K562 (cell line): ENCODE results near the gene PPA1. TPM values are rescaled to one million over a fixed set of nuclear protein-coding genes. Genes with fewer than 3 reads are reported as not detected.

ENCODE experiments used
- ATAC-seq: fragments of 200-7000 bp; cut with Tn5 transposase; 3 replicates; pipeline ENCODE4 v1.9.1; 2020; ENCODE audit warnings: moderate library complexity
- BruUV-seq: library from RNA; stranded (reverse); fragments of 400-500 nt; replicated peaks from 2 replicates; lab custom pipeline; 2021; lab: Mats Ljungman, UMichigan
- CTCF ChIA-PET: fragments of 300-600 bp; formaldehyde crosslinking; extraction: SDS; loops from one replicate; lab custom pipeline; 2021; ENCODE audit warnings: low intra/inter-chr PET ratio; lab: Yijun Ruan, JAX
- POLR2A ChIA-PET: fragments of 300-600, 350-650 bp; sonication (Branson Sonifier 250); formaldehyde crosslinking; extraction: SDS; loops from one replicate; lab custom pipeline; 2021; ENCODE audit warnings: antibody characterized with exemption, inconsistent platforms; lab: Yijun Ruan, JAX
- DNase-seq, 4 experiments: peaks; one replicate each; pipeline versions ENCODE4 v3.0.0 to v3.0.0-alpha.2; 2011 to 2018; ENCODE audit warnings: low spot score in 3 of 4, mixed read lengths in 3 of 4; ENCODE audit errors: extremely low read depth in 1 of 4
- FAIRE-seq: peaks from 2 replicates; lab custom pipeline; 2011; peaks lifted over from hg19 to GRCh38; lab: Jason Lieb, UNC
- H2AFZ ChIP-seq: 2 replicates; pipeline ENCODE4 v1.6.0; 2011; ENCODE audit warnings: low read depth, low read length, control low read depth, inconsistent platforms
- H3K27ac ChIP-seq: fragments of 200-600 bp; 3 replicates; pipeline ENCODE4 v1.8.0; 2011; ENCODE audit warnings: low read depth, mild to moderate bottlenecking, control low read depth, inconsistent platforms, low read length, moderate library complexity, mixed read lengths; ENCODE audit errors: extremely low read depth
- H3K27me3 ChIP-seq, 2 experiments: fragments of 300-600 bp in 1 of 2; 2 replicates in 1 of 2; 3 replicates in 1 of 2; pipeline versions ENCODE4 v1.6.0 to v1.8.0; 2011; ENCODE audit warnings: inconsistent platforms in 2 of 2, low read length in 2 of 2, mild to moderate bottlenecking in 1 of 2, mixed read lengths in 1 of 2, moderate library complexity in 1 of 2; ENCODE audit not compliant: control insufficient read depth in 2 of 2, insufficient read depth in 2 of 2
- H3K36me3 ChIP-seq: fragments of 300-600 bp; 3 replicates; pipeline ENCODE4 v1.8.0; 2011; ENCODE audit warnings: mild to moderate bottlenecking, low read length, inconsistent platforms; ENCODE audit not compliant: control insufficient read depth, insufficient read depth
- H3K4me1 ChIP-seq, 2 experiments: fragments of 200-600 bp in 1 of 2; replicated peaks in 1 of 2; 2 replicates in 1 of 2; 3 replicates in 1 of 2; pipeline versions ENCODE4 v1.5.1 to v1.8.0; 2011; ENCODE audit warnings: inconsistent platforms in 2 of 2, low read length in 2 of 2, mild to moderate bottlenecking in 1 of 2, mixed read lengths in 1 of 2, moderate library complexity in 1 of 2; ENCODE audit not compliant: control insufficient read depth in 2 of 2, insufficient read depth in 2 of 2
- H3K4me2 ChIP-seq: 2 replicates; pipeline ENCODE4 v1.6.1; 2011; ENCODE audit warnings: low read length, control low read depth, inconsistent platforms, mixed read lengths; ENCODE audit not compliant: insufficient read depth
- H3K4me3 ChIP-seq: fragments of 200-600 bp; sonication (generic), shearing (Covaris generic); 2 replicates; pipeline ENCODE4 v1.5.1; 2016; ENCODE audit warnings: control low read depth, inconsistent platforms
- H3K79me2 ChIP-seq: fragments of 200-600 bp; 3 replicates; pipeline ENCODE4 v1.8.0; 2011; ENCODE audit warnings: low read length, inconsistent platforms; ENCODE audit not compliant: control insufficient read depth, insufficient read depth
- H3K9ac ChIP-seq, 2 experiments: 2 replicates each; pipeline versions ENCODE4 v1.6.0 to v1.6.1; 2011; ENCODE audit warnings: low read depth in 2 of 2, low read length in 2 of 2, control low read depth in 1 of 2, inconsistent platforms in 1 of 2, mild to moderate bottlenecking in 1 of 2, mixed read lengths in 1 of 2; ENCODE audit not compliant: insufficient read depth in 1 of 2
- H3K9me1 ChIP-seq: one replicate; pipeline ENCODE4 v1.6.0; 2011; ENCODE audit warnings: inconsistent platforms, mild to moderate bottlenecking, low read length, moderate library complexity; ENCODE audit not compliant: control insufficient read depth, insufficient read depth
- H3K9me3 ChIP-seq: replicated peaks from 2 replicates; pipeline ENCODE4 v1.5.1; 2011; ENCODE audit warnings: low read depth, low read length, inconsistent platforms; ENCODE audit not compliant: control insufficient read depth, insufficient read depth
- H4K20me1 ChIP-seq: replicated peaks from 2 replicates; pipeline ENCODE4 v1.6.1; 2011; ENCODE audit warnings: low read length, inconsistent platforms, mixed read lengths; ENCODE audit not compliant: control insufficient read depth, insufficient read depth
- CREB5 ChIP-seq: fragments of 250-450 bp; sonication (Bioruptor Pico); IDR thresholded peaks from 2 replicates; pipeline ENCODE4 v1.5.0; 2020; ENCODE audit warnings: mild to moderate bottlenecking
- FUS ChIP-seq: fragments of 200-400 bp; formaldehyde crosslinking; optimal IDR thresholded peaks from 2 replicates; pipeline ENCODE3; 2017; ENCODE audit warnings: low read depth, low read length
- HMG20A ChIP-seq: fragments of 450-650 bp; formaldehyde crosslinking; conservative IDR thresholded peaks from 2 replicates; pipeline ENCODE4 v1.4.0; 2020; ENCODE audit warnings: mild to moderate bottlenecking, mixed read lengths
- MAFG ChIP-seq: fragments of 450-650 bp; conservative IDR thresholded peaks from 2 replicates; pipeline ENCODE4 v1.6.1; 2016; ENCODE audit warnings: missing genetic modification characterization, missing compliant biosample characterization
- MAX ChIP-seq: sonication (generic); formaldehyde crosslinking; IDR thresholded peaks from 2 replicates; pipeline ENCODE4 v1.9.0; 2022; ENCODE audit warnings: mild to moderate bottlenecking, missing genetic modification reagents
- MXI1 ChIP-seq: IDR thresholded peaks from 2 replicates; pipeline ENCODE4 v1.6.1; 2011; ENCODE audit warnings: low read depth, mild to moderate bottlenecking, improper control_type of control experiment, low read length
- NFATC3 ChIP-seq: fragments of 450-650 bp; IDR thresholded peaks from 2 replicates; pipeline ENCODE4 v1.6.1; 2017; ENCODE audit warnings: mild to moderate bottlenecking
- RAD21 ChIP-seq, 2 experiments: fragments of 250-450 bp in 1 of 2; fragments of 450-650 bp in 1 of 2; sonication (Bioruptor Pico) in 1 of 2; formaldehyde crosslinking in 1 of 2; IDR thresholded peaks in 1 of 2; conservative IDR thresholded peaks in 1 of 2; 2 replicates each; pipeline versions ENCODE4 v1.4.0 to v1.8.0; 2020 to 2022; ENCODE audit warnings: mild to moderate bottlenecking in 2 of 2, moderate library complexity in 1 of 2
- RBM22 ChIP-seq: fragments of 200-400 bp; formaldehyde crosslinking; IDR thresholded peaks from 2 replicates; pipeline ENCODE4 v1.6.1; 2018; ENCODE audit warnings: low read length, low read depth; ENCODE audit not compliant: poor library complexity, severe bottlenecking
- RNF2 ChIP-seq: sonication (generic); IDR thresholded peaks from 2 replicates; pipeline ENCODE4 v1.6.1; 2016
- SIX5 ChIP-seq, 2 experiments: IDR thresholded peaks; 2 replicates each; pipeline ENCODE4 v1.6.1; 2011; ENCODE audit warnings: low read length in 2 of 2, borderline replicate concordance in 1 of 2, low read depth in 1 of 2, mild to moderate bottlenecking in 1 of 2, moderate library complexity in 1 of 2; ENCODE audit not compliant: insufficient read depth in 1 of 2
- SMAD1 ChIP-seq: fragments of 150-350 bp; IDR thresholded peaks from 2 replicates; pipeline ENCODE4 v1.6.1; 2014; ENCODE audit warnings: low read length, low read depth; ENCODE audit not compliant: partially characterized antibody
- TAL1 ChIP-seq: fragments of 450-650 bp; IDR thresholded peaks from 2 replicates; pipeline ENCODE4 v1.6.1; 2016; ENCODE audit warnings: mild to moderate bottlenecking
- TFAP4 ChIP-seq: sonication (generic); formaldehyde crosslinking; IDR thresholded peaks from 2 replicates; pipeline ENCODE4 v1.8.0; 2022; ENCODE audit warnings: missing genetic modification reagents, mild to moderate bottlenecking, moderate library complexity, borderline replicate concordance
- XRCC5 ChIP-seq: fragments of 200-400 bp; formaldehyde crosslinking; IDR thresholded peaks from 2 replicates; pipeline ENCODE4 v1.6.1; 2017; ENCODE audit warnings: low read depth, mild to moderate bottlenecking, low read length
- ZBTB43 ChIP-seq: sonication (generic); formaldehyde crosslinking; IDR thresholded peaks from 2 replicates; pipeline ENCODE4 v1.8.0; 2023; ENCODE audit warnings: mild to moderate bottlenecking, missing genetic modification reagents
- ZNF224 ChIP-seq: sonication (generic); formaldehyde crosslinking; IDR thresholded peaks from 2 replicates; pipeline ENCODE4 v1.8.0; 2022; ENCODE audit warnings: mild to moderate bottlenecking, missing genetic modification reagents
- ZNF75A ChIP-seq: fragments of 450-650 bp; formaldehyde crosslinking; IDR thresholded peaks from 2 replicates; pipeline ENCODE4 v1.4.0; 2020; ENCODE audit warnings: mild to moderate bottlenecking
- WGBS: fragments of 100-300 bp; shearing (Covaris generic); methylation state at CpG from one replicate; pipeline ENCODE4 v1.1.6; 2016; ENCODE audit warnings: low coverage, mixed read lengths; ENCODE audit not compliant: insufficient coverage; ENCODE audit errors: missing lambda C conversion rate; 5-methylcytosine and 5-hydroxymethylcytosine counted together
- in situ Hi-C: fragments of 300-500 bp; cut with MboI; formaldehyde crosslinking; loops from 4 replicates; pipeline ENCODE4 v1.15.0; 2018; ENCODE audit warnings: inconsistent platforms, mixed read lengths
- intact Hi-C: fragments of 100-400 bp; cut with micrococcal nuclease; formaldehyde crosslinking; loops from 2 replicates; pipeline ENCODE4 v1.14.2; 2022
- polyA plus RNA-seq, 8 experiments: library from polyadenylated mRNA; depleted of rRNA in 4 of 8; stranded (reverse) in 5 of 8; unstranded in 3 of 8; fragments of >200 nt; fragmentation: Nextera tagmentation in 2 of 8; fragmentation: Illumina TruSeq in 1 of 8; extraction: Ambion mirVana in 2 of 8; extraction: Trizol in 1 of 8; gene quantifications; 2 replicates each; pipeline versions ENCODE4 v1.2.1 to v1.2.3, GENCODE V29; 2011 to 2014; ENCODE audit warnings: inconsistent platforms in 1 of 8, missing spikeins in 1 of 8
- total RNA-seq, 7 experiments: library from RNA; depleted of rRNA in 6 of 7; stranded (reverse); fragments of >200 nt in 6 of 7; fragmentation: Illumina TruSeq in 2 of 7; extraction: Trizol in 2 of 7; gene quantifications; 2 replicates each; pipeline versions ENCODE4 v1.2.1 to v1.2.3, GENCODE V29; 2011 to 2021; ENCODE audit warnings: low replicate concordance in 1 of 7

Gene PPA1
- total and polyA plus RNA-seq, 9 of the 15 experiments (the other 6 are each of a cell fraction or from before 2014, with no cell fraction given), result 301 to 635 (median 471) TPM

- H3K9me3 ChIP-seq, result no peaks in the 10 kb centered on the region
- FAIRE-seq (no peak), ATAC-seq (peak; percentile 15; the same call in 1 of the 3 replicates), DNase-seq (no peak)
- no TSS peak for BruUV-seq
- intact Hi-C loops, result no loop called here
- no peak overlapping the region for H2AFZ ChIP-seq
- H3K4me1 ChIP-seq, result no peaks in the 10 kb centered on the region; a peak in 1 of 5 replicates
- H3K27ac ChIP-seq, result no peak overlapping the region
- no peak overlapping the region for H3K9ac ChIP-seq
- H3K27me3 ChIP-seq, result peaks cover 2 to 5% of the 10 kb centered on the region in 2 experiments; a peak in 3 of 5 replicates
- H4K20me1 ChIP-seq, result no peaks in the 10 kb centered on the region
- in situ Hi-C loops, result no loop called here
- ChIA-PET CTCF (no interaction called here), POLR2A (interaction anchor here (0.6 to 1.4 kb wide), 2 partner anchors 10 to 20 kb away, joined by 3 to 8 read pairs; partner anchors contain the start of gene SAR1A)
- H3K9me1 ChIP-seq, result no peaks in the 10 kb centered on the region
- no peaks in the 10 kb centered on the region for H3K79me2 ChIP-seq
- 35% methylated on average over 5 of the region's 5 CpGs for WGBS
- H3K36me3 ChIP-seq, result no peaks in the 10 kb centered on the region
- H3K4me3 ChIP-seq, result no peak overlapping the region
- H3K4me2 ChIP-seq, result no peak overlapping the region
- TF ChIP-seq CREB5 (CRISPR knock-in tag) (no peak), ZNF224 (no peak), MAFG (tag) (no peak), NFATC3 (no peak), MAX (no peak), ZBTB43 (CRISPR knock-in tag) (no peak), FUS (no peak), XRCC5 (no peak), HMG20A (CRISPR knock-in tag) (no peak), RNF2 (no peak), RAD21 (CRISPR knock-in tag; conservative IDR thresholded peaks at IDR 0.05 in 1 of 2, IDR thresholded peaks at IDR 0.05 in 1 of 2) (no peak), RBM22 (no peak), MXI1 (no peak), ZNF75A (CRISPR knock-in tag) (no peak), SIX5 (IDR thresholded peaks at IDR 0.05; ENCODE audit: borderline replicate concordance in 1 of 2, insufficient read depth in 1 of 2, low read depth in 1 of 2, low read length in 2 of 2) (no peak), SMAD1 (no peak), TFAP4 (no peak), TAL1 (no peak)
- TF ChIP-seq, all 486 proteins: peak for 0
Observed at GRCh38 chr10:70190581-70190980, 42.6 kb downstream of the PPA1 start.
